MM.1S (cell line): ENCODE measurements around the gene TXLNG.
"Not testable (repeated sequence)": the region's sequence is repeated elsewhere in the genome, so short reads cannot be mapped to it uniquely, and the experiment has no call there.

ENCODE experiments used
- DNase-seq: peaks from one replicate; pipeline ENCODE4 v3.0.0-alpha.2; 2015
- H2AFZ ChIP-seq: fragments of 300-600 bp; sonication (generic); 2 replicates; pipeline ENCODE4 v1.6.0; 2016; ENCODE audit warnings: antibody characterized with exemption, low read length
- H3F3A ChIP-seq: fragments of 300-600 bp; sonication (generic); 2 replicates; pipeline ENCODE4 v1.6.1; 2016; ENCODE audit warnings: mild to moderate bottlenecking, antibody characterized with exemption, low read length, moderate library complexity, mixed read lengths; ENCODE audit not compliant: insufficient read depth
- H3K27ac ChIP-seq: fragments of 300-600 bp; sonication (generic); 2 replicates; pipeline ENCODE4 v1.5.1; 2016; ENCODE audit warnings: mild to moderate bottlenecking, low read length
- H3K27me3 ChIP-seq: fragments of 300-600 bp; sonication (generic); replicated peaks from 2 replicates; pipeline ENCODE4 v1.6.0; 2016; ENCODE audit warnings: low read length; ENCODE audit not compliant: insufficient read depth
- H3K36me3 ChIP-seq: fragments of 300-600 bp; sonication (generic); replicated peaks from 2 replicates; pipeline ENCODE4 v1.6.1; 2016; ENCODE audit warnings: mild to moderate bottlenecking, low read length, mixed read lengths; ENCODE audit not compliant: insufficient read depth
- H3K4me1 ChIP-seq: fragments of 300-600 bp; sonication (generic); 2 replicates; pipeline ENCODE4 v1.6.1; 2016; ENCODE audit warnings: low read length, mixed read lengths
- H3K4me2 ChIP-seq: fragments of 300-600 bp; sonication (generic); 2 replicates; pipeline ENCODE4 v1.6.0; 2016; ENCODE audit warnings: low read depth, low read length
- H3K4me3 ChIP-seq: fragments of 300-600 bp; sonication (generic); 2 replicates; pipeline ENCODE4 v1.5.1; 2016; ENCODE audit warnings: low read length, mixed read lengths
- H3K79me2 ChIP-seq: fragments of 300-600 bp; sonication (generic); 2 replicates; pipeline ENCODE4 v1.6.1; 2016; ENCODE audit warnings: mixed run types, low read length, mixed read lengths
- H3K9ac ChIP-seq: fragments of 300-600 bp; sonication (generic); 2 replicates; pipeline ENCODE4 v1.6.1; 2016; ENCODE audit warnings: low read length, mixed read lengths
- H3K9me2 ChIP-seq: fragments of 300-600 bp; sonication (generic); replicated peaks from 2 replicates; pipeline ENCODE4 v1.6.1; 2016; ENCODE audit warnings: mild to moderate bottlenecking, low read length, mixed read lengths; ENCODE audit not compliant: insufficient read depth
- H3K9me3 ChIP-seq: fragments of 300-600 bp; sonication (generic); replicated peaks from 2 replicates; pipeline ENCODE4 v1.6.1; 2016; ENCODE audit warnings: mild to moderate bottlenecking, low read length, mixed read lengths; ENCODE audit not compliant: insufficient read depth
- H4K20me1 ChIP-seq: fragments of 300-600 bp; sonication (generic); 2 replicates; pipeline ENCODE4 v1.6.1; 2016; ENCODE audit warnings: mild to moderate bottlenecking, low read length, moderate library complexity, mixed read lengths; ENCODE audit not compliant: insufficient read depth
- CTCF ChIP-seq: fragments of 300-600 bp; sonication (generic); IDR thresholded peaks from 2 replicates; pipeline ENCODE4 v1.5.1; 2016; ENCODE audit warnings: antibody characterized with exemption, low read length, mixed read lengths
- EZH2 ChIP-seq: fragments of 300-600 bp; sonication (generic); optimal IDR thresholded peaks from 2 replicates; pipeline ENCODE3; 2017; ENCODE audit warnings: low read depth, mild to moderate bottlenecking, antibody characterized with exemption, low read length, mixed read lengths
- EZH2phosphoT487 ChIP-seq: fragments of 300-600 bp; sonication (generic); IDR thresholded peaks from 2 replicates; pipeline ENCODE4 v1.6.1; 2018; ENCODE audit warnings: antibody characterized with exemption, low read length

The TXLNG gene

GRCh38 chrX:16750136-16750535 is 36.1 kb upstream of the TXLNG start:
- Histone ChIP-seq H3K27ac (no peak overlapping the region), H2AFZ (no peak overlapping the region), H3K4me1 (no peaks in the 10 kb centered on the region), H3K9me2 (no peaks in the 10 kb centered on the region), H3F3A (no peaks in the 10 kb centered on the region), H3K27me3 (no peaks in the 10 kb centered on the region), H3K4me3 (no peak overlapping the region), H3K4me2 (no peak overlapping the region), H3K79me2 (no peaks in the 10 kb centered on the region), H3K9me3 (no peaks in the 10 kb centered on the region), H3K9ac (no peak overlapping the region), H3K36me3 (no peaks in the 10 kb centered on the region), H4K20me1 (no peaks in the 10 kb centered on the region)
- DNase-seq: no peak
- TF ChIP-seq EZH2phosphoT487 (no peak), CTCF (no peak), EZH2 (no peak)

- Histone ChIP-seq H3F3A (no peaks in the 10 kb centered on the region), H3K36me3 (no peaks in the 10 kb centered on the region), H4K20me1 (no peaks in the 10 kb centered on the region), H3K9me3 (no peaks in the 10 kb centered on the region), H3K9ac (no peak overlapping the region), H3K27me3 (no peaks in the 10 kb centered on the region), H3K27ac (no peak overlapping the region), H3K4me3 (no peak overlapping the region), H3K79me2 (no peaks in the 10 kb centered on the region), H3K9me2 (no peaks in the 10 kb centered on the region), H2AFZ (no peak overlapping the region), H3K4me1 (no peaks in the 10 kb centered on the region), H3K4me2 (no peak overlapping the region)
- TF ChIP-seq EZH2: no peak
- TF ChIP-seq EZH2phosphoT487: no peak
- TF ChIP-seq CTCF: no peak
- no peak for DNase-seq
Measured at GRCh38 chrX:16754019-16754418, 32.2 kb upstream of the TXLNG start.

- no peaks in the 10 kb centered on the region for H3F3A ChIP-seq
- no peak overlapping the region for H3K9ac ChIP-seq
- no peaks in the 10 kb centered on the region for H3K9me2 ChIP-seq
- no peaks in the 10 kb centered on the region for H3K4me1 ChIP-seq
- no peak overlapping the region for H3K27ac ChIP-seq
- no peak overlapping the region for H2AFZ ChIP-seq
- no peaks in the 10 kb centered on the region for H3K27me3 ChIP-seq
- H3K4me3 ChIP-seq: no peak overlapping the region
- no peaks in the 10 kb centered on the region for H3K9me3 ChIP-seq
- no peak for TF ChIP-seq CTCF
- TF ChIP-seq EZH2phosphoT487: no peak
- no peak for TF ChIP-seq EZH2
- H4K20me1 ChIP-seq: no peaks in the 10 kb centered on the region
- H3K79me2 ChIP-seq: no peaks in the 10 kb centered on the region
- no peak for DNase-seq
- H3K4me2 ChIP-seq: no peak overlapping the region
- no peaks in the 10 kb centered on the region for H3K36me3 ChIP-seq
Measured at GRCh38 chrX:16756724-16757123, 29.5 kb upstream of the TXLNG start.

- not testable (repeated sequence) for H3K9me3 ChIP-seq, H3K4me2 ChIP-seq, H3K4me1 ChIP-seq, H3K9ac ChIP-seq, H3K9me2 ChIP-seq, H3K27ac ChIP-seq, H3K36me3 ChIP-seq, H3K27me3 ChIP-seq, DNase-seq, H2AFZ ChIP-seq, H3F3A ChIP-seq, H3K79me2 ChIP-seq, H4K20me1 ChIP-seq, H3K4me3 ChIP-seq
Measured at GRCh38 chrX:16761500-16761899, 24.8 kb upstream of the TXLNG start.
